ENCODE measurements around the gene HTR3D.

DNA sequence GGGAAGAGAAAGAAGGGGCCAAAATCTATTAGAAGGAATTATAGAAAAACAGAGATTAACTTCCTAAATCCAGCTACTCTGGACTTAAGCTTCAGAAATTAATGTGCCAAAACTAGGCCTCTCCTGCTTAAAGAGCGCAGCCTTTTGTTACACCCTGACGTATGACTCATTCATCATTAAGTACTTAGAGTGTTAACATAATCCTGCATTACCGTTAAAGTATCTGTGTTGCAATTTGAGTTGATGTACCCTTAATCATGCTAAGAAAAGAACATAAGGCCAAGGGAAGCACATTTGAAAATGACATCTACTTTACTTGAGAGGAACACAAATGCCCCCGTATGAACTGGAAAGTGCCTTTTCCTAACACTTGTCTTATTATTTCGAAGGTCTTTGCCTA lies 7.9 kb downstream of the HTR3D start:
- TF ChIP-seq CTCF (IDR thresholded peaks at IDR 0.05) = no peak
- no peak for TF ChIP-seq EZH2 (IDR thresholded peaks at IDR 0.05; ENCODE audit: borderline replicate concordance, insufficient read depth, low read depth, low read length, poor library complexity, severe bottlenecking)

Measured in B cell (primary cell).